Measurements from ENCODE around the gene ARHGEF2.

GRCh38 chr1:155932487-155932886 lies 45.9 kb downstream of the ARHGEF2 start:
- TF ChIP-seq MAX (IDR thresholded peaks at IDR 0.05; ENCODE audit: low read depth, low read length) (no peak), POLR2A (IDR thresholded peaks at IDR 0.05; ENCODE audit: extremely low read depth, insufficient read length) (no peak), CTCF (IDR thresholded peaks at IDR 0.05; ENCODE audit: low read depth, low read length) (no peak), MYC (IDR thresholded peaks at IDR 0.05; ENCODE audit: low read depth, low read length) (no peak)

Measured in NB4 (cell line).